SK-N-SH treated with all-trans-retinoic acid at 6 μM for 48 hours (cell line): Measurements from ENCODE around the gene DCDC2C.

ENCODE experiments used
- ARNTL ChIP-seq: fragments of 450-650 bp; formaldehyde crosslinking; IDR thresholded peaks from 2 replicates; pipeline ENCODE4 v1.5.0; 2020; ENCODE audit warnings: low read depth, mild to moderate bottlenecking, moderate library complexity, borderline replicate concordance
- CSDC2 ChIP-seq: fragments of 250-450 bp; sonication (Bioruptor Pico); IDR thresholded peaks from 2 replicates; pipeline ENCODE4 v1.5.0; 2020; ENCODE audit warnings: mild to moderate bottlenecking, moderate library complexity
- GLIS3 ChIP-seq: fragments of 250-450 bp; sonication (Bioruptor Pico); IDR thresholded peaks from 2 replicates; pipeline ENCODE4 v1.5.0; 2020; ENCODE audit warnings: mild to moderate bottlenecking, moderate library complexity
- PATZ1 ChIP-seq: fragments of 250-450 bp; sonication (Bioruptor Pico); IDR thresholded peaks from 2 replicates; pipeline ENCODE4 v1.8.0; 2020; ENCODE audit warnings: mild to moderate bottlenecking, moderate library complexity, borderline replicate concordance
- SNAI2 ChIP-seq: fragments of 250-450 bp; sonication (Bioruptor Pico); IDR thresholded peaks from 2 replicates; pipeline ENCODE4 v1.5.0; 2020; ENCODE audit warnings: mild to moderate bottlenecking, moderate library complexity
- TSHZ2 ChIP-seq: fragments of 250-450 bp; sonication (Bioruptor Pico); IDR thresholded peaks from 2 replicates; pipeline ENCODE4 v1.5.0; 2020; ENCODE audit warnings: mild to moderate bottlenecking, moderate library complexity
- ZFP3 ChIP-seq: fragments of 250-450 bp; sonication (Bioruptor Pico); IDR thresholded peaks from 2 replicates; pipeline ENCODE4 v1.5.0; 2020; ENCODE audit warnings: mild to moderate bottlenecking, moderate library complexity
- ZFP30 ChIP-seq: fragments of 450-650 bp; formaldehyde crosslinking; IDR thresholded peaks from 2 replicates; pipeline ENCODE4 v1.5.0; 2022; ENCODE audit warnings: mild to moderate bottlenecking, moderate library complexity
- ZNF565 ChIP-seq: fragments of 450-650 bp; formaldehyde crosslinking; conservative IDR thresholded peaks from 2 replicates; pipeline ENCODE4 v1.5.0; 2020; ENCODE audit warnings: low read depth, mild to moderate bottlenecking, moderate library complexity
- ZNF8 ChIP-seq: fragments of 450-650 bp; formaldehyde crosslinking; IDR thresholded peaks from 2 replicates; pipeline ENCODE4 v1.5.0; 2020; ENCODE audit warnings: mild to moderate bottlenecking, moderate library complexity
- TF ChIP-seq, protein P1 (sequence below): fragments of 250-450 bp; sonication (Bioruptor Pico); IDR thresholded peaks from 2 replicates; pipeline ENCODE4 v1.8.0; 2021; ENCODE audit warnings: low read depth, mild to moderate bottlenecking, moderate library complexity, borderline replicate concordance

DNA sequence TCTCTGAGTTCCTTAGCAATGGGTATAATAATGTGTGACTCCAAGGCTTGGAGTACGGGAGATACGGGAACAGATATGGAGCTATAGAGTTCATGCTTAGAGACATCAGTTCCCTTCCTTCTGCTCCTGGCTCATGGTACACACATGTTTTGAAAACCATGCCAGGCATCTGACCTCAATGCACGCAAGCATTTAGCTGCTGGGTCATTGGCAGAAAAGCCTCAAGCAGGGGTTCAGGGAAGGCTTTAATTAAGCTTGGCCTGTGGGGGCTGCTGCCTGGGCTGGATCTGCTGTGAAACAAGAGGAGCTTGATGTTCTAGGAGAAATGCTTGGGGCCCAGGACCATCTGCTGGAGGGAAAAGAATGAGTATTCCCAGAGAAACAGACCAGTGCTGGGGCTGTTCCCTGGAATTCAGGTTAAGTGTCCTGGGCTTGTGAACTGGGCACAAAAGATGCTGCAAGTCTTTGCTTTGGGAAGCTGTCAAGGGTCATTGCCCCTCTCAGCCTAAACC lies 42.2 kb upstream of the DCDC2C start:
- TF ChIP-seq ARNTL (CRISPR knock-in tag) (no peak), CSDC2 (CRISPR knock-in tag) (no peak), ZFP3 (CRISPR knock-in tag) (no peak), ZFP30 (CRISPR knock-in tag) (no peak), SNAI2 (CRISPR knock-in tag) (no peak), PATZ1 (CRISPR knock-in tag) (no peak), ZNF565 (CRISPR knock-in tag) (no peak), GLIS3 (no peak), TSHZ2 (CRISPR knock-in tag) (no peak), ZNF8 (CRISPR knock-in tag) (no peak)
- TF ChIP-seq, protein P1, sequence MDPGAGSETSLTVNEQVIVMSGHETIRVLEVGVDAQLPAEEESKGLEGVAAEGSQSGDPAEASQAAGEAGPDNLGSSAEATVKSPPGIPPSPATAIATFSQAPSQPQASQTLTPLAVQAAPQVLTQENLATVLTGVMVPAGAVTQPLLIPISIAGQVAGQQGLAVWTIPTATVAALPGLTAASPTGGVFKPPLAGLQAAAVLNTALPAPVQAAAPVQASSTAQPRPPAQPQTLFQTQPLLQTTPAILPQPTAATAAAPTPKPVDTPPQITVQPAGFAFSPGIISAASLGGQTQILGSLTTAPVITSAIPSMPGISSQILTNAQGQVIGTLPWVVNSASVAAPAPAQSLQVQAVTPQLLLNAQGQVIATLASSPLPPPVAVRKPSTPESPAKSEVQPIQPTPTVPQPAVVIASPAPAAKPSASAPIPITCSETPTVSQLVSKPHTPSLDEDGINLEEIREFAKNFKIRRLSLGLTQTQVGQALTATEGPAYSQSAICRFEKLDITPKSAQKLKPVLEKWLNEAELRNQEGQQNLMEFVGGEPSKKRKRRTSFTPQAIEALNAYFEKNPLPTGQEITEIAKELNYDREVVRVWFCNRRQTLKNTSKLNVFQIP (CRISPR knock-in tag), result no peak
